K562 (cell line): ENCODE data around the gene CSNK1G2. TPM values are rescaled to one million over a fixed set of nuclear protein-coding genes. Genes with fewer than 3 reads are reported as not detected.

Experiments
- ATAC-seq: fragments of 200-7000 bp; cut with Tn5 transposase; 3 replicates; pipeline ENCODE4 v1.9.1; 2020; ENCODE audit warnings: moderate library complexity
- BruUV-seq: library from RNA; stranded (reverse); fragments of 400-500 nt; replicated peaks from 2 replicates; lab custom pipeline; 2021; lab: Mats Ljungman, UMichigan
- CTCF ChIA-PET: fragments of 300-600 bp; formaldehyde crosslinking; extraction: SDS; loops from one replicate; lab custom pipeline; 2021; ENCODE audit warnings: low intra/inter-chr PET ratio; lab: Yijun Ruan, JAX
- POLR2A ChIA-PET: fragments of 300-600, 350-650 bp; sonication (Branson Sonifier 250); formaldehyde crosslinking; extraction: SDS; loops from one replicate; lab custom pipeline; 2021; ENCODE audit warnings: antibody characterized with exemption, inconsistent platforms; lab: Yijun Ruan, JAX
- DNase-seq, 4 experiments: peaks; one replicate each; pipeline versions ENCODE4 v3.0.0 to v3.0.0-alpha.2; 2011 to 2018; ENCODE audit warnings: low spot score in 3 of 4, mixed read lengths in 3 of 4; ENCODE audit errors: extremely low read depth in 1 of 4
- FAIRE-seq: peaks from 2 replicates; lab custom pipeline; 2011; peaks lifted over from hg19 to GRCh38; lab: Jason Lieb, UNC
- H2AFZ ChIP-seq: 2 replicates; pipeline ENCODE4 v1.6.0; 2011; ENCODE audit warnings: low read depth, low read length, control low read depth, inconsistent platforms
- H3K27ac ChIP-seq: fragments of 200-600 bp; 3 replicates; pipeline ENCODE4 v1.8.0; 2011; ENCODE audit warnings: low read depth, mild to moderate bottlenecking, control low read depth, inconsistent platforms, low read length, moderate library complexity, mixed read lengths; ENCODE audit errors: extremely low read depth
- H3K27me3 ChIP-seq, 2 experiments: fragments of 300-600 bp in 1 of 2; 2 replicates in 1 of 2; 3 replicates in 1 of 2; pipeline versions ENCODE4 v1.6.0 to v1.8.0; 2011; ENCODE audit warnings: inconsistent platforms in 2 of 2, low read length in 2 of 2, mild to moderate bottlenecking in 1 of 2, mixed read lengths in 1 of 2, moderate library complexity in 1 of 2; ENCODE audit not compliant: control insufficient read depth in 2 of 2, insufficient read depth in 2 of 2
- H3K36me3 ChIP-seq: fragments of 300-600 bp; 3 replicates; pipeline ENCODE4 v1.8.0; 2011; ENCODE audit warnings: mild to moderate bottlenecking, low read length, inconsistent platforms; ENCODE audit not compliant: control insufficient read depth, insufficient read depth
- H3K4me1 ChIP-seq, 2 experiments: fragments of 200-600 bp in 1 of 2; replicated peaks in 1 of 2; 2 replicates in 1 of 2; 3 replicates in 1 of 2; pipeline versions ENCODE4 v1.5.1 to v1.8.0; 2011; ENCODE audit warnings: inconsistent platforms in 2 of 2, low read length in 2 of 2, mild to moderate bottlenecking in 1 of 2, mixed read lengths in 1 of 2, moderate library complexity in 1 of 2; ENCODE audit not compliant: control insufficient read depth in 2 of 2, insufficient read depth in 2 of 2
- H3K4me2 ChIP-seq: 2 replicates; pipeline ENCODE4 v1.6.1; 2011; ENCODE audit warnings: low read length, control low read depth, inconsistent platforms, mixed read lengths; ENCODE audit not compliant: insufficient read depth
- H3K4me3 ChIP-seq: fragments of 200-600 bp; sonication (generic), shearing (Covaris generic); 2 replicates; pipeline ENCODE4 v1.5.1; 2016; ENCODE audit warnings: control low read depth, inconsistent platforms
- H3K79me2 ChIP-seq: fragments of 200-600 bp; 3 replicates; pipeline ENCODE4 v1.8.0; 2011; ENCODE audit warnings: low read length, inconsistent platforms; ENCODE audit not compliant: control insufficient read depth, insufficient read depth
- H3K9ac ChIP-seq, 2 experiments: 2 replicates each; pipeline versions ENCODE4 v1.6.0 to v1.6.1; 2011; ENCODE audit warnings: low read depth in 2 of 2, low read length in 2 of 2, control low read depth in 1 of 2, inconsistent platforms in 1 of 2, mild to moderate bottlenecking in 1 of 2, mixed read lengths in 1 of 2; ENCODE audit not compliant: insufficient read depth in 1 of 2
- H3K9me1 ChIP-seq: one replicate; pipeline ENCODE4 v1.6.0; 2011; ENCODE audit warnings: inconsistent platforms, mild to moderate bottlenecking, low read length, moderate library complexity; ENCODE audit not compliant: control insufficient read depth, insufficient read depth
- H3K9me3 ChIP-seq: replicated peaks from 2 replicates; pipeline ENCODE4 v1.5.1; 2011; ENCODE audit warnings: low read depth, low read length, inconsistent platforms; ENCODE audit not compliant: control insufficient read depth, insufficient read depth
- H4K20me1 ChIP-seq: replicated peaks from 2 replicates; pipeline ENCODE4 v1.6.1; 2011; ENCODE audit warnings: low read length, inconsistent platforms, mixed read lengths; ENCODE audit not compliant: control insufficient read depth, insufficient read depth
- ARID3B ChIP-seq: fragments of 250-450 bp; sonication (Bioruptor Pico); IDR thresholded peaks from 2 replicates; pipeline ENCODE4 v1.4.0; 2020; ENCODE audit warnings: borderline replicate concordance
- FOXA3 ChIP-seq, 2 experiments: fragments of 450-650 bp in 1 of 2; sonication (generic) in 1 of 2; formaldehyde crosslinking; IDR thresholded peaks in 1 of 2; conservative IDR thresholded peaks in 1 of 2; 2 replicates each; pipeline versions ENCODE4 v1.4.0 to v1.8.0; 2020 to 2022; ENCODE audit warnings: mild to moderate bottlenecking in 2 of 2, missing genetic modification reagents in 1 of 2
- POLR2G ChIP-seq: fragments of 200-400 bp; formaldehyde crosslinking; IDR thresholded peaks from 2 replicates; pipeline ENCODE4 v1.6.1; 2017; ENCODE audit warnings: low read depth, mild to moderate bottlenecking, antibody characterized with exemption, low read length, moderate library complexity
- TOE1 ChIP-seq, 2 experiments: fragments of 450-650 bp in 1 of 2; sonication (generic) in 1 of 2; formaldehyde crosslinking in 1 of 2; IDR thresholded peaks; 2 replicates each; pipeline versions ENCODE4 v1.7.1 to v1.8.0; 2016 to 2022; ENCODE audit warnings: borderline replicate concordance in 2 of 2, mild to moderate bottlenecking in 2 of 2, antibody characterized with exemption in 1 of 2, inconsistent platforms in 1 of 2, low read depth in 1 of 2, missing genetic modification reagents in 1 of 2, moderate library complexity in 1 of 2
- WGBS: fragments of 100-300 bp; shearing (Covaris generic); methylation state at CpG from one replicate; pipeline ENCODE4 v1.1.6; 2016; ENCODE audit warnings: low coverage, mixed read lengths; ENCODE audit not compliant: insufficient coverage; ENCODE audit errors: missing lambda C conversion rate; 5-methylcytosine and 5-hydroxymethylcytosine counted together
- in situ Hi-C: fragments of 300-500 bp; cut with MboI; formaldehyde crosslinking; loops from 4 replicates; pipeline ENCODE4 v1.15.0; 2018; ENCODE audit warnings: inconsistent platforms, mixed read lengths
- intact Hi-C: fragments of 100-400 bp; cut with micrococcal nuclease; formaldehyde crosslinking; loops from 2 replicates; pipeline ENCODE4 v1.14.2; 2022
- polyA plus RNA-seq, 8 experiments: library from polyadenylated mRNA; depleted of rRNA in 4 of 8; stranded (reverse) in 5 of 8; unstranded in 3 of 8; fragments of >200 nt; fragmentation: Nextera tagmentation in 2 of 8; fragmentation: Illumina TruSeq in 1 of 8; extraction: Ambion mirVana in 2 of 8; extraction: Trizol in 1 of 8; gene quantifications; 2 replicates each; pipeline versions ENCODE4 v1.2.1 to v1.2.3, GENCODE V29; 2011 to 2014; ENCODE audit warnings: inconsistent platforms in 1 of 8, missing spikeins in 1 of 8
- total RNA-seq, 7 experiments: library from RNA; depleted of rRNA in 6 of 7; stranded (reverse); fragments of >200 nt in 6 of 7; fragmentation: Illumina TruSeq in 2 of 7; extraction: Trizol in 2 of 7; gene quantifications; 2 replicates each; pipeline versions ENCODE4 v1.2.1 to v1.2.3, GENCODE V29; 2011 to 2021; ENCODE audit warnings: low replicate concordance in 1 of 7

Gene CSNK1G2
- total and polyA plus RNA-seq, 9 of the 15 experiments (the other 6 are each of a cell fraction or from before 2014, with no cell fraction given) = 0.48 to 119 (median 49.5) TPM

DNA sequence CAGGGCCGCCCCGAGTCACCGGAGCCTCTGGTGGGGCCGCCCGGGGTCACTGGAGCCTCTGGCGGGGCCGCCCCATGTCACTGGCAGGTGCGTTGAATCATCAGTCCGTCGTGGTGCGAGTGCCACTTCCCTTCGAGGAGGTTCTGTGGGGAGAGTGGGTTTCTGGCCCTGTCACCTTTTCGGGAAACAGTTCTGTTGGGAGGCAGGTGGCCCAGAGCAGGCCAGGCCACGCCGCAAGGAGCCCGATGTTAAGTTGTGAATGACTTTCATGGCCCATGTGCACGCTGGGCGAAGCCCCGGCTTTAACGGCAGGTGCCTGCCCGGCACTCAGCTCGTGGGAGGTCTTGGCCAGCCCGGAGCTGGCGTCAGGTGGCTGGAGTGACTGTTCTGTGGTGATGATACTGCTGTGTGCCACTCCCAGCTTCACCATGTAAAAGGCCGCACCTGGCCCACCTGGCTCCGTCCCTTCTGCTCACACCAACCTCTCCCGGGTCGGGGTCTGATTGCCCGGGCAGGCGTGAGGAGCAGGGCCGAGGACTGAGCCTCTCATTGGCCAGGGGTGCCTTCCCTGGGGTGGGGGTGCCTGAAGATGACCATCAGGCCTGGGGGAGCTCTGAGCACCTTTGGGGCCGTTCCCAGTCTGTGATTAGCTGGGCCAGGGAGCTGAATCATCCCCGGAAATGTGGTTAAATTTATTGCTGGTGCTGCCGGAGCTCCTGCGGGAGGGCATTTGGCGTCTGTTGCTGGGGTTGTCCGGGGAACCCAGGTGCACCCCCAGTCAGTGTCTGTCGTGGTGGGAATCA, 29.2 kb downstream of the CSNK1G2 start (continued):
- TF ChIP-seq TOE1 (IDR thresholded peaks at IDR 0.05; ENCODE audit: borderline replicate concordance) = no peak
- TF ChIP-seq TOE1 (CRISPR knock-in tag; IDR thresholded peaks at IDR 0.05; ENCODE audit: borderline replicate concordance, low read depth) = no peak
- TF ChIP-seq ARID3B = no peak

GRCh38 chr19:1970806-1971502, 30.0 kb downstream of the CSNK1G2 start:
- H3K4me1 ChIP-seq = peaks cover 0 to 53% of the 10 kb centered on the region in 2 experiments; a peak in 2 of 5 replicates
- no peak for TF ChIP-seq FOXA3 (CRISPR knock-in tag; conservative IDR thresholded peaks at IDR 0.05 in 1 of 2, IDR thresholded peaks at IDR 0.05 in 1 of 2)
- peak; percentile 15 for TF ChIP-seq POLR2G
- TF ChIP-seq, all 486 proteins: peak for 1
- Histone ChIP-seq H4K20me1 (peaks cover 17% of the 10 kb centered on the region; the same call in 1 of the 2 replicates), H3K36me3 (peaks cover 57% of the 10 kb centered on the region; the same call in 2 of the 3 replicates), H3K4me2 (no peak overlapping the region), H3K4me3 (no peak overlapping the region), H3K79me2 (peaks cover 51% of the 10 kb centered on the region), H3K9me1 (peaks cover 3% of the 10 kb centered on the region), H3K9me3 (no peaks in the 10 kb centered on the region), H3K27ac (no peak overlapping the region), H2AFZ (no peak overlapping the region), H3K27me3 (no peaks in the 10 kb centered on the region), H3K9ac (peak overlapping the region in 1 of 2 experiments; percentile 36; a peak in 1 of 4 replicates)
- FAIRE-seq = no peak
- no peak for ATAC-seq
- WGBS = 93% methylated on average over 22 of the region's 27 CpGs
- in situ Hi-C loops (no loop called here), intact Hi-C loops (no loop called here)
- no peak for DNase-seq
- CTCF ChIA-PET = no interaction called here
- POLR2A ChIA-PET = no interaction called here
- BruUV-seq = no TSS peak
